ENCODE measurements around the gene RAI1.

The RAI1 gene

DNA sequence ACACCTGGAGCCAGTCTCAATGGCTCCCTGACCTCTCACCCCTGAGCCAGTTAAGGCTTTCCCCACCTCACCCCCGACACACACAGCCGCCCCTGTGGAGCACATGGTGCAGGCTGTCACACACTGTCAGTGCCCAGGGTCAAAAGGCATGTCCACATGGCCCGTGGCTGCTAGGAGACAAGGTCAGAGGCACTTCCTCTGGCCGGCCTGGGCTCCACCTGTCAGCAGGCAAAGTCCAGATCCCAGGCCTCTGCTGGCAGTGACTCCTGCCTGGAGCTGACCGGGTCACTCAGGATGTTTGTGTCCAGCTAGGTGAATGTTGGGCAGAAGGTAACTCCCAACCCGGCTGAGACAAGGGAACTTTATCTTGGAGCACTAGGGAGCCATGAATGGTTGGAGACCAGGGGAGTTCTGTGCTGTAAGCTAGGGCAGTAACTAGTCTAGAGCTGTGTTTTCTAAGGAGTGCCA is 149.5 kb downstream of the RAI1 start:
- H3K4me3 ChIP-seq (ENCODE audit: low read depth, low read length), result no peak overlapping the region
- no peak for TF ChIP-seq CTCF (IDR thresholded peaks at IDR 0.05; ENCODE audit: insufficient read depth, low read depth, low read length, missing control alignments)
- DNase-seq (ENCODE audit: low read depth), result no peak

GRCh38 chr17:17831208-17832031 is 150.2 kb downstream of the RAI1 start:
- H3K4me3 ChIP-seq (ENCODE audit: low read depth, low read length), result no peak overlapping the region
- DNase-seq (ENCODE audit: low read depth), result no peak
- TF ChIP-seq CTCF (IDR thresholded peaks at IDR 0.05; ENCODE audit: insufficient read depth, low read depth, low read length, missing control alignments), result no peak

DNA sequence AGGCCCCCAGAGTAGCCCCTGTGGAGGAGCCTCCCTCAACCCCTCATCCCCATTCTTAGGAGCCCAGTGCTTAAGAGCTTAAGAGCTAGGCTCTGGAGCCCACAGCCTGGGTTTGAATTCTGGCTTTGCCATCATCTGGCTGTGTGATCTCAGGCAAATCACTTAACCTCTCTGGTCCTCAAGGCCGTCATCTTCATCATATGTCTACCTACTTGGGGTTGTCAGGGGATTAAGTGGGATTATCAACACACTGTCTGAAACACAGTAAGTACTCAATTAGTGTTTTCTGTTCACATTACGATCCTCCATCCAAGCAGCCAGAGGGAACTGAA is 150.7 kb downstream of the RAI1 start:
- no peak for DNase-seq (ENCODE audit: low read depth)
- no peak for TF ChIP-seq CTCF (IDR thresholded peaks at IDR 0.05; ENCODE audit: insufficient read depth, low read depth, low read length, missing control alignments)
- no peak overlapping the region for H3K4me3 ChIP-seq (ENCODE audit: low read depth, low read length)

DNA sequence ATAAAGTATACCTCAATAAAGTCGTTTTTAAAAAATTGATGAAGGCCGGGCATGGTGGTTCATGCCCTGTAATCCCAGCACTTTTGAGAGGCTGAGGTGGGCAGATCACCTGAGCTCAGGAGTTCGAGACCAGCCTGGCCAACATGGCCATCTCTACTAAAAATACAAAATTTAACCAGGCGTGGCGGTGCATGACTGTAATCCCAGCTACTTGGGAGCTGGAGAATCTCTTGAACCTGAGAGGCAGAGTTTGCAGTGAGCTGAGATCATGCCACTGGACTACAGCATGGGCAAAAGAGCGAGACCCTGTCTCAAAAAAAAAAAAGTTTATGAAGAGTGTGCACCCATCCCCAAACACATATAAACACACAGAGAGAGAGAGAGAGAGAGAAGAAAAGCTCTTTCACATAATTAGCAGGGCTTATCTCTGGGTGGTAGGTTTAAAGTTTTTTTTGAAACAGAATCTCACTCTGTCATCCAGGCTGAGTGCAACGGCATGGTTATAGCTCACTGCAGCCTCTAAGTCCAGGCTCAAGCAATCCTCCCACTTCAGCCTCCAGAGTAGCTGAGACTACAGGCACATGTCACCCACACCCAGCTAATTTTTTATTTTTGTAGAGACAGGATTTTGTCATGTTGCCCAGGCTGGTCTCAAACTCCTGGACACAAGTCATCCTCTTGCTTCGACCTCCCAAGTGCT is 152.6 kb downstream of the RAI1 start:
- TF ChIP-seq CTCF (IDR thresholded peaks at IDR 0.05; ENCODE audit: insufficient read depth, low read depth, low read length, missing control alignments), result no peak
- H3K4me3 ChIP-seq (ENCODE audit: low read depth, low read length), result no peak overlapping the region
- DNase-seq (ENCODE audit: low read depth), result no peak

GRCh38 chr17:17834974-17835373 is 153.7 kb downstream of the RAI1 start:
- no peak for DNase-seq (ENCODE audit: low read depth)
- no peak for TF ChIP-seq CTCF (IDR thresholded peaks at IDR 0.05; ENCODE audit: insufficient read depth, low read depth, low read length, missing control alignments)
- peak overlapping the region; percentile 80 for H3K4me3 ChIP-seq (ENCODE audit: low read depth, low read length)

DNA sequence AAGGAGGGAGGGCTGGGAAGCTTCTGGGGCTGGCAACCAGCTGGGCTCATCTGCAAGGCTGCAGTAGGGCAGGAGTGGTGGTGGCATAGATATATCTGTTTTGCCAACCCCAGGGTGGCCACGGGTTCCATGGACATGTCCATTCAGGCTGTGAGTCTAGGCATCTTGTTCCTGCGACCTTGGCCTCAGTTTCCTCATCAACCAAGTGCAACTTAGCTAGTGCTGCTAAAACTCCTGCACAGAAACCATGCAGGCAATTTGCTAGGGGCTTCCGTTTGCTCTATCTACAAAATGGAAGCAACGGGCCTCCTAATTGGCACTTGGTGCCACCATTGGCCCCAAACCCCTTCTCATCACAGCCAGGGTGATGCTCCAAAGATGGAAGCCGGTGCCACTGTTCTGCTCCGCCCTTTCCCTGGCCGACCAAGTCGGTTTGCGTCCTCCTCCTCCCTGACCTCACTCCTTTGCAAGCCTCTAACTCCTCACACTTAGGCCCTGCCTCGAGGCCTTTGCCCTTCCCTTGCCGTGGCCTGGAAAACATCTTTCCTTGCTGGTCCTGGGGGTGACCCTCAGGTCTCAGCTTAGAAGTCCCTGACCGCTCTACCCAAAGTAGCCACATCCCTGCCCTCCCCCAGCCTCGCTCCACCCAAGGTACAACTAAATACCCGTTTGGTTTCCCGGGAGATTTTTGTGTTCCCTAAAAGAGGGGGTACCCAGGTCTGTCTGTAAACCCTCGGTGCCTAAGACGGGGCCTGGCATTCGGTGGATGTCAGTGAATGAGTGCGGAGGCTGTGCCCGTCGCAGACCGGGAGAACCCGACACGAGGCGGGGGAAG is 154.4 kb downstream of the RAI1 start:
- TF ChIP-seq CTCF (IDR thresholded peaks at IDR 0.05; ENCODE audit: insufficient read depth, low read depth, low read length, missing control alignments), result no peak
- no peak for DNase-seq (ENCODE audit: low read depth)
- H3K4me3 ChIP-seq (ENCODE audit: low read depth, low read length), result peak overlapping the region; percentile 80

All from GM12865 (cell line).